GM18951 (cell line): Measurements from ENCODE around the gene HDDC3.
A peak's percentile ranks its signal among the peaks of the same experiment; 100 is the strongest.

Experiments used
- POLR2A ChIP-seq: IDR thresholded peaks from 4 replicates; pipeline ENCODE4 v1.6.1; 2011; ENCODE audit warnings: mild to moderate bottlenecking; ENCODE audit not compliant: insufficient read length, insufficient read depth; ENCODE audit errors: extremely low read depth
- in situ Hi-C: fragments of 300-500 bp; cut with MboI; formaldehyde crosslinking; loops from one replicate; pipeline ENCODE4 v1.12.0; 2022; ENCODE audit warnings: low sequenced_read_pairs, mixed read lengths, inconsistent platforms; ENCODE audit not compliant: unreplicated experiment

Gene HDDC3

DNA sequence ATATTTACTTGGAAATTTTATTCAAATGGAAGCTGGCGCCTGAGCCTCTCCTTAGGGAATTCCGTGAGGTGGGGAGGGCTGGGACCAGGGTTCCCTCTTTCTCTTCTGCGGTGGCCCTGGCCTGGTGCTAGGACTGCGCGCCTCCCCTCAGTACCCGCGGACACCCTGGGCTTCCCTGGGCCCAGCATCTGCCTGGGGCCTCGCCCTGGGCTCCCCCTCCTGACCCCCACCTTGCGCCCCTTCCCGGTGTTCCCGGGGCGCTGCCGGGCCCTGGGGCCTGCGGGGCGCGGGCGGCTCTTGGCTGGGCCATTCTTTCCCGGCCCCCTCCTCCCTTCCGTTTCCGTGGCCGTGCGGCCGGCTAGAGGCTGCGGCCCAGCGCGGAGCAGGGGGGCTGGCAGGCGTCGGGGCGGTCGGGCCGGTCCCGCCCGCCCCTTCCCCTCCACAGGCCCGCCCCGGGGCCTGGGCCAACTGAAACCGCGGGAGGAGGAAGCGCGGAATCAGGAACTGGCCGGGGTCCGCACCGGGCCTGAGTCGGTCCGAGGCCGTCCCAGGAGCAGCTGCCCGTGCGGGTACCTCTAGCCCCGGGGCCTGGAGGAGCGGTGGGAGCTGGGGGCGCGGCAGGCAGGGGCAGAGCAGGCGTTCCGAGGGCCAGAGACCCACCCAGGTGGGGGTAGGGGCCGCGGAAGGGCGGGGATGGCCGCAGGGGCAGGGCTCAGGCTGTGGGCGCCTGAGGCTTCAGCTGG is 48.2 kb downstream of the HDDC3 start, which contains the start of gene FES:
Gene FES (plus strand): TSS at position 529 of the 743 bp plus-strand sequence. CDS start 542 bp downstream, outside the sequence.
- in situ Hi-C loops, result loop anchor here (10.0 kb wide), 2 partner anchors 239 to 559 kb away; no protein-coding TSS in a partner anchor
- TF ChIP-seq POLR2A, result peak; percentile 44

DNA sequence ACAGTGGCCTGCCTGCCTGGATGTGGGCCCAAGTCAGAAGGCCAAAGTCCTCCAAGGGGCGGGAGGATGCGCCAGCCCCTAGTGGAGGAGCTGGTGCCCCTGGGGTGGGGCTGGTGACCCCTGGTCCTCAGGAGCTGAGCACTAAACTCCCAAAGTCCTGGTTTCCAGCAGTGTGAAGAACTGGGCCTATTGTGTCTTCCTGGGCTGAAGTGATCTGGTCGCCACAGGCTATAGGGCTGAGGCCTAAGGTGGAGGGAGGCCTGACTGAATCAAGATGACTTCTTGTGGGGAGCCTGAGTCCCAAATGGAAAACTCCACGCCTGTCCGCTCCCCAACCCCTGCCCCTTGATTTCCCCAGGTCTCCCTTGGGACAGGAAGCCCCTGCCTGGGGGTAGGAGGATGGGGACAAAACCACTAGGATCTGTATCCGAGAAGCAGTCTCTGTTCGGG is 48.8 kb downstream of the HDDC3 start:
- TF ChIP-seq POLR2A, result no peak

DNA sequence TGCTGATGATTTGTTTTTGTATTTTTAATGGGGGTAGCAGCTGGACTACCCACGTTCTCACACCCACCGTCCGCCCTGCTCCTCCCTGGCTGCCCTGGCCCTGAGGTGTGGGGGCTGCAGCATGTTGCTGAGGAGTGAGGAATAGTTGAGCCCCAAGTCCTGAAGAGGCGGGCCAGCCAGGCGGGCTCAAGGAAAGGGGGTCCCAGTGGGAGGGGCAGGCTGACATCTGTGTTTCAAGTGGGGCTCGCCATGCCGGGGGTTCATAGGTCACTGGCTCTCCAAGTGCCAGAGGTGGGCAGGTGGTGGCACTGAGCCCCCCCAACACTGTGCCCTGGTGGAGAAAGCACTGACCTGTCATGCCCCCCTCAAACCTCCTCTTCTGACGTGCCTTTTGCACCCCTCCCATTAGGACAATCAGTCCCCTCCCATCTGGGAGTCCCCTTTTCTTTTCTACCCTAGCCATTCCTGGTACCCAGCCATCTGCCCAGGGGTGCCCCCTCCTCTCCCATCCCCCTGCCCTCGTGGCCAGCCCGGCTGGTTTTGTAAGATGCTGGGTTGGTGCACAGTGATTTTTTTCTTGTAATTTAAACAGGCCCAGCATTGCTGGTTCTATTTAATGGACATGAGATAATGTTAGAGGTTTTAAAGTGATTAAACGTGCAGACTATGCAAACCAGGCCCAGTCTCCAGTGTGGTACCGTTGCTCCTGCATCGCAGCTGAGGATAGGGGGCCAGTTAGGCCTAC is 49.4 kb downstream of the HDDC3 start:
- in situ Hi-C loops, result loop anchor here (10.0 kb wide), 2 partner anchors 238 to 558 kb away; no protein-coding TSS in a partner anchor
- no peak for TF ChIP-seq POLR2A

More for the DNA sequence above, 48.8 kb downstream of the HDDC3 start:
- in situ Hi-C loops, result loop anchor here (10.0 kb wide), 2 partner anchors 239 to 559 kb away; no protein-coding TSS in a partner anchor

DNA sequence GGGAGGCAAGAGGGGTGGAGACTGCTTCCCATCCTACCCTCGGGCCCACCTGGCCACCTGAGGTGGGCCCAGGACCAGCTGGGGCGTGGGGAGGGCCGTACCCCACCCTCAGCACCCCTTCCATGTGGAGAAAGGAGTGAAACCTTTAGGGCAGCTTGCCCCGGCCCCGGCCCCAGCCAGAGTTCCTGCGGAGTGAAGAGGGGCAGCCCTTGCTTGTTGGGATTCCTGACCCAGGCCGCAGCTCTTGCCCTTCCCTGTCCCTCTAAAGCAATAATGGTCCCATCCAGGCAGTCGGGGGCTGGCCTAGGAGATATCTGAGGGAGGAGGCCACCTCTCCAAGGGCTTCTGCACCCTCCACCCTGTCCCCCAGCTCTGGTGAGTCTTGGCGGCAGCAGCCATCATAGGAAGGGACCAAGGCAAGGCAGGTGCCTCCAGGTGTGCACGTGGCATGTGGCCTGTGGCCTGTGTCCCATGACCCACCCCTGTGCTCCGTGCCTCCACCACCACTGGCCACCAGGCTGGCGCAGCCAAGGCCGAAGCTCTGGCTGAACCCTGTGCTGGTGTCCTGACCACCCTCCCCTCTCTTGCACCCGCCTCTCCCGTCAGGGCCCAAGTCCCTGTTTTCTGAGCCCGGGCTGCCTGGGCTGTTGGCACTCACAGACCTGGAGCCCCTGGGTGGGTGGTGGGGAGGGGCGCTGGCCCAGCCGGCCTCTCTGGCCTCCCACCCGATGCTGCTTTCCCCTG is 50.2 kb downstream of the HDDC3 start:
- no peak for TF ChIP-seq POLR2A
- in situ Hi-C loops, result loop anchor here (10.0 kb wide), 2 partner anchors 237 to 557 kb away; no protein-coding TSS in a partner anchor

DNA sequence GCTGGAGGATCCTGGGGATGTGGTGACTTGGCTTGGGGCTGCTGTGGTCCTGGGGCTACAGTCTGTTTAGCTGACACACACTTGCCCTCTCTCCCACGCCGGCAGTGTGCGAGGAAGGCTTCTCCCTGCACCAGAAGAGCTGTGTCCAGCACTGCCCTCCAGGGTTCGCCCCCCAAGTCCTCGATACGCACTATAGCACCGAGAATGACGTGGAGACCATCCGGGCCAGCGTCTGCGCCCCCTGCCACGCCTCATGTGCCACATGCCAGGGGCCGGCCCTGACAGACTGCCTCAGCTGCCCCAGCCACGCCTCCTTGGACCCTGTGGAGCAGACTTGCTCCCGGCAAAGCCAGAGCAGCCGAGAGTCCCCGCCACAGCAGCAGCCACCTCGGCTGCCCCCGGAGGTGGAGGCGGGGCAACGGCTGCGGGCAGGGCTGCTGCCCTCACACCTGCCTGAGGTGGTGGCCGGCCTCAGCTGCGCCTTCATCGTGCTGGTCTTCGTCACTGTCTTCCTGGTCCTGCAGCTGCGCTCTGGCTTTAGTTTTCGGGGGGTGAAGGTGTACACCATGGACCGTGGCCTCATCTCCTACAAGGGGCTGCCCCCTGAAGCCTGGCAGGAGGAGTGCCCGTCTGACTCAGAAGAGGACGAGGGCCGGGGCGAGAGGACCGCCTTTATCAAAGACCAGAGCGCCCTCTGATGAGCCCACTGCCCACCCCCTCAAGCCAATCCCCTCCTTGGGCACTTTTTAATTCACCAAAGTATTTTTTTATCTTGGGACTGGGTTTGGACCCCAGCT is 51.0 kb downstream of the HDDC3 start:
- in situ Hi-C loops, result loop anchor here (10.0 kb wide), 2 partner anchors 237 to 557 kb away; no protein-coding TSS in a partner anchor
- no peak for TF ChIP-seq POLR2A

DNA sequence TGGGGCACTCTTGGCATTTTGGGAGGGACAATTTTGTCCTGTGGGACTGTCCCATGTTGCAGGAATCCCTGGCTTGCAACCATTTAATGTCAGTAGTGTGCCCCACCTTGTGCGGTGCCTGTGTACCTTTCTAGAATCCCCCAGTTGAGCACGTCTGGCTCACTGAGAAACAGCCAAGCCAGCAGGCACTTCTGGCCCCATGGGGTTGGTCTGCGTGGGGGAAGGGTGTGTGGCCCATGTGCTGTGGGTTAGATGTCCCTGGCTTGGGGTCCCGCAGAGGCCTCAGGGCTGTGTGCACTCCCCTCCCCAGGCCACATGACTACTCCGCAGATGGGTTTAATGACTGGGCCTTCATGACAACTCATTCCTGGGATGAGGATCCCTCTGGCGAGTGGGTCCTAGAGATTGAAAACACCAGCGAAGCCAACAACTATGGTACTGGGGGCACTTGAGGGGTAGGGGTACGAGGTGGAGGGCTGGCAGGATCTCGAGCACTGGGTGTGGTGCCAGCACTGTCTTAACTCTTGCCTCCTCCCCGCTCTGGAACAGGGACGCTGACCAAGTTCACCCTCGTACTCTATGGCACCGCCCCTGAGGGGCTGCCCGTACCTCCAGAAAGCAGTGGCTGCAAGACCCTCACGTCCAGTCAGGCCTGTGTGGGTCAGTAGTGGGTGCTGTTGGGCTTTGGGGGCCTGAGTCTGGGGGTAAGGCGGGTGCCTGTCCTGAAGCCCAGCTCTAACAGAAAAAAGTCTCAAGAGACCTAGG is 51.8 kb downstream of the HDDC3 start:
- TF ChIP-seq POLR2A, result no peak
- in situ Hi-C loops, result loop anchor here (10.0 kb wide), 2 partner anchors 236 to 556 kb away; no protein-coding TSS in a partner anchor
